BLaER1 treated with 17β-estradiol and CSF1 and Interleukin-3, amounts not matched to agents 10 nM and 100 nM (cell line): ENCODE results near the gene ELAPOR1.
"Not testable (repeated sequence)": the region's sequence is repeated elsewhere in the genome, so short reads cannot be mapped to it uniquely, and the experiment has no call there.

Experiments
- H3K27ac ChIP-seq, 11 experiments: shearing (Covaris generic); formaldehyde crosslinking; 2 replicates each; pipeline ENCODE4 v1.8.1; 2022
- H3K27me3 ChIP-seq, 11 experiments: shearing (Covaris generic); formaldehyde crosslinking; 2 replicates each; pipeline ENCODE4 v1.8.1; 2022
- H3K36me3 ChIP-seq, 11 experiments: shearing (Covaris generic); formaldehyde crosslinking; 2 replicates each; pipeline ENCODE4 v1.8.1; 2022
- H3K4me1 ChIP-seq, 10 experiments: shearing (Covaris generic); formaldehyde crosslinking; 2 replicates each; pipeline ENCODE4 v1.8.1; 2022
- H3K4me2 ChIP-seq, 11 experiments: shearing (Covaris generic); formaldehyde crosslinking; 2 replicates each; pipeline ENCODE4 v1.8.1; 2022
- H3K4me3 ChIP-seq, 10 experiments: shearing (Covaris generic); formaldehyde crosslinking; 2 replicates each; pipeline ENCODE4 v1.8.1; 2022
- H3K9ac ChIP-seq, 11 experiments: shearing (Covaris generic); formaldehyde crosslinking; 2 replicates each; pipeline ENCODE4 v1.8.1; 2022
- H3K9me3 ChIP-seq, 11 experiments: shearing (Covaris generic); formaldehyde crosslinking; replicated peaks in 1 of 11; 2 replicates each; pipeline ENCODE4 v1.8.1; 2022
- H4K20me1 ChIP-seq, 11 experiments: shearing (Covaris generic); formaldehyde crosslinking; 2 replicates each; pipeline ENCODE4 v1.8.1; 2022
- Cebpa-rat ChIP-seq, 11 experiments: shearing (Covaris generic); IDR thresholded peaks; 2 replicates each; pipeline ENCODE4 v1.8.1; 2022

The ELAPOR1 gene

GRCh38 chr1:109138358-109138757, 24.4 kb downstream of the ELAPOR1 start:
- H3K9me3 ChIP-seq: 0 out of 22 replicates have a peak, but pooled peaks cover 0 to 3% (median 0%) of the 10 kb centered on the region in 11 experiments
- peaks cover 14 to 22% (median 19%) of the 10 kb centered on the region in 10 experiments for H3K4me1 ChIP-seq
- no peaks in the 10 kb centered on the region for H3K27me3 ChIP-seq
- TF ChIP-seq Cebpa-rat (IDR thresholded peaks at IDR 0.05): no peak
- no peak overlapping the region for H3K4me3 ChIP-seq
- no peaks in the 10 kb centered on the region for H3K36me3 ChIP-seq
- no peak overlapping the region for H3K4me2 ChIP-seq
- H3K27ac ChIP-seq: no peak overlapping the region
- no peak overlapping the region for H3K9ac ChIP-seq
- no peaks in the 10 kb centered on the region for H4K20me1 ChIP-seq

GRCh38 chr1:109140392-109140791, 26.5 kb downstream of the ELAPOR1 start:
- no peak overlapping the region for H3K27ac ChIP-seq
- 0 out of 22 replicates have a peak, but pooled peaks cover 0 to 3% (median 0%) of the 10 kb centered on the region in 11 experiments for H3K9me3 ChIP-seq
- no peak for TF ChIP-seq Cebpa-rat (IDR thresholded peaks at IDR 0.05)
- H3K36me3 ChIP-seq: no peaks in the 10 kb centered on the region
- H3K27me3 ChIP-seq: no peaks in the 10 kb centered on the region
- no peak overlapping the region for H3K4me2 ChIP-seq
- H3K4me3 ChIP-seq: no peak overlapping the region
- no peaks in the 10 kb centered on the region for H4K20me1 ChIP-seq
- H3K4me1 ChIP-seq: peaks cover 0 to 2% (median 0%) of the 10 kb centered on the region in 10 experiments; a peak in 7 of 20 replicates
- H3K9ac ChIP-seq: no peak overlapping the region

GRCh38 chr1:109142260-109142659, 28.3 kb downstream of the ELAPOR1 start:
- no peaks in the 10 kb centered on the region for H3K36me3 ChIP-seq
- H3K4me2 ChIP-seq: no peak overlapping the region
- no peak overlapping the region for H3K27ac ChIP-seq
- H3K4me3 ChIP-seq: no peak overlapping the region
- TF ChIP-seq Cebpa-rat (IDR thresholded peaks at IDR 0.05): no peak
- no peaks in the 10 kb centered on the region; a peak in 1 of 20 replicates for H3K4me1 ChIP-seq
- H4K20me1 ChIP-seq: no peaks in the 10 kb centered on the region
- no peak overlapping the region for H3K9ac ChIP-seq
- H3K9me3 ChIP-seq: 0 out of 22 replicates have a peak, but pooled peaks cover 0 to 3% (median 0%) of the 10 kb centered on the region in 11 experiments
- no peaks in the 10 kb centered on the region for H3K27me3 ChIP-seq

- H3K4me3 ChIP-seq, H3K4me2 ChIP-seq, H3K9ac ChIP-seq, H3K36me3 ChIP-seq, H3K4me1 ChIP-seq, H4K20me1 ChIP-seq, H3K27ac ChIP-seq, H3K9me3 ChIP-seq, H3K27me3 ChIP-seq: not testable (repeated sequence)
These were observed 28.8 kb downstream of the ELAPOR1 start for GRCh38 chr1:109142725-109143124.

DNA sequence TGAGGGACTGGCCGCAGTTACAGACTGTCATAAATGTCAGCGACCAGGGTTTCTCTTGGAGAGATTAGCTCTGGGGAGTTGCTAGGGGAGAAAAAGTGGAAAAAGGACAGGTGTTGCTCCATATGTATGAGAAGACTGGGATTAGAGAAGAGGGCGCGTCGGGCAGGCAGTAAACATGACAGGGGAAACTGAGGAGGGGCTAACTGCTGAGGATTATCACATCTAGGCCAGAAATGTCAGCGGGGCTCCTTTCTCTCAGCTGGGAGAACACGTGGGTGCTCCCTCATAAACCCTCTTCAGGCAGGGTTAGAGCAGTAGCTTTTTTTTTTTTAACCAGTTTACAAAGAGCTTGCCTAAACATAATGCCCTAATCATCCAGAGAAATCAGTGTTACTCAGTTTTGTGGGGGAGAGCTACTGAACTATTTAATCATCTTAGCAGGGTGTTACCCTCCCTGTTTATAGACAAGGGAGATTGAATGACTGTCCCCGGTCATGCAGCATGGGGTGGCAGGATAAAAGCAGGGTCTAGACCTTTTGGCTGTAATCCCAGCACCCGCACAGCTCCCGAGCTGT, 35.2 kb downstream of the ELAPOR1 start:
- Histone ChIP-seq H3K4me3 (no peak overlapping the region), H3K4me1 (peaks cover 0 to 38% (median 18%) of the 10 kb centered on the region in 10 experiments; a peak in 17 of 20 replicates), H3K9me3 (no peaks in the 10 kb centered on the region), H3K36me3 (no peaks in the 10 kb centered on the region), H3K4me2 (no peak overlapping the region), H3K27me3 (peaks cover 0 to 7% (median 0%) of the 10 kb centered on the region in 11 experiments; a peak in 1 of 22 replicates), H3K27ac (no peak overlapping the region), H4K20me1 (no peaks in the 10 kb centered on the region), H3K9ac (no peak overlapping the region)
- no peak for TF ChIP-seq Cebpa-rat (IDR thresholded peaks at IDR 0.05)

DNA sequence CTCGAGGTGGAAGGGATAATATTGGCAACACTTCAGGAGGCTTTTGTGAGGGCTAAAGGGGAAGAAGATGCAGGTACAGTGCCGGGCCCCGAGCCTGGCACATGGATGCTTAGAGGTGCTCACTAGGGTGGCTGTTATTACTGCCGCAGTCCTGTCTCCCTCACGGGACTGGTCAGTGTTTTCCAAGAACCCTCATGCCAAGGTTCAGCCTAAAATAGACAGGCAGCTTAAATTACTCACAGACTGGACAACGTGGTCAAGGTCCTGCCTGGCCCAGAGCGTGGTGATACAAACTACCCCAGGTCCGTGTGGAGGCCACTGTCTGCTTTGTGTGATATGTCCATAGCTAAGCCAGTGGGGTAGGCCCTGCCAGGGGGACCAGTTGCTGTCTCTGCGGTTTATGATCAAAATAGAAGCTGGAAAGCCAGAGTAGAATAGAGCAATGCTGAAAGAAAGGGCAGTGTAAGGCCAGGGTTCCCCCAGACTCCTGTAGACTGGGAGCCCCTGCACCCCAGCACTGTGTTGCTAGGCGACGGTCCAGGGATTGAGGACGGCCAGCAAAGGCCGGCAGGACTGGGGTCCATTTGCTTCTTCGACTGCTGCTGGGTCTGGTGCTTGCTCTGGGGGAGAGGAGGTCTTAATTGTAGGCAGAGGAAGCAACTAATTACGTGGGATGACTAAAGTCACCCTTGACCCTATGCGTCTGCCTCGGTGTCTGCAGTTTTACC, 36.1 kb downstream of the ELAPOR1 start:
- Histone ChIP-seq H3K27ac (no peak overlapping the region), H3K27me3 (peaks cover 0 to 16% (median 0%) of the 10 kb centered on the region in 11 experiments; a peak in 5 of 22 replicates), H3K36me3 (no peaks in the 10 kb centered on the region), H3K4me2 (peak overlapping the region in 2 of 11 experiments; percentile 11 to 19; a peak in 2 of 22 replicates), H3K4me1 (peaks cover 0 to 47% (median 27%) of the 10 kb centered on the region in 10 experiments; a peak in 17 of 20 replicates), H3K9me3 (no peaks in the 10 kb centered on the region), H4K20me1 (no peaks in the 10 kb centered on the region), H3K9ac (no peak overlapping the region), H3K4me3 (no peak overlapping the region)
- no peak for TF ChIP-seq Cebpa-rat (IDR thresholded peaks at IDR 0.05)

- peaks cover 0 to 56% (median 33%) of the 10 kb centered on the region in 10 experiments; a peak in 17 of 20 replicates for H3K4me1 ChIP-seq
- H4K20me1 ChIP-seq: no peaks in the 10 kb centered on the region
- H3K9me3 ChIP-seq: no peaks in the 10 kb centered on the region
- H3K36me3 ChIP-seq: no peaks in the 10 kb centered on the region
- no peak overlapping the region for H3K9ac ChIP-seq
- H3K4me3 ChIP-seq: no peak overlapping the region
- 0 out of 22 replicates have a peak overlapping the region, but pooled peaks of 1 of the 11 experiments have one; percentile 28 for H3K27ac ChIP-seq
- H3K27me3 ChIP-seq: peaks cover 0 to 16% (median 0%) of the 10 kb centered on the region in 11 experiments; a peak in 5 of 22 replicates
- TF ChIP-seq Cebpa-rat (IDR thresholded peaks at IDR 0.05): no peak
- peak overlapping the region in 7 of 11 experiments; percentile 6 to 38 (median 20); a peak in 6 of 22 replicates for H3K4me2 ChIP-seq
These were observed 37.5 kb downstream of the ELAPOR1 start for GRCh38 chr1:109151146-109151990.

DNA sequence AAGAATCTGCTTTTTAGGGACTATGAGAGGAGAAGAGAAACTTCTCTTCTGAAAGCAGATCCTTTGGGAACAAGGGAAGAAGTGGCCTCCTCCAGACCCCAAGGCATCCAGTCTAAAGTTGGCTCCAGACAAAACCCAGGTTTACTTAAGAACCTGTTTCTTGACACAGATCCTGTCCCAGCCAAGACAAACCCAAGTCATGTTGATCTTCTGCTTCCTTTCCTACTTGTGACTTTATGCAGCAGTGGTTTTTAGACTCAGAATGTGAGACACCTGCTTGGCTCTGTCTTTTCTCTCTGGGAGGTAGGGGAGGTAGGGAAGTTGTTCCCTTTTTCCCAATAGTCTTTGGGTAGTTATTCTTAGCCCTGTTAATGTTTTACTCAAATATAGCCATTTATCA, 38.3 kb downstream of the ELAPOR1 start:
- H3K36me3 ChIP-seq: no peaks in the 10 kb centered on the region
- no peak overlapping the region for H3K9ac ChIP-seq
- TF ChIP-seq Cebpa-rat (IDR thresholded peaks at IDR 0.05): no peak
- no peak overlapping the region for H3K4me3 ChIP-seq
- H3K9me3 ChIP-seq: no peaks in the 10 kb centered on the region
- H3K4me1 ChIP-seq: peaks cover 0 to 56% (median 33%) of the 10 kb centered on the region in 10 experiments; a peak in 17 of 20 replicates
- H3K4me2 ChIP-seq: peak overlapping the region in 3 of 11 experiments; percentile 6 to 59 (median 12); a peak in 4 of 22 replicates
- no peaks in the 10 kb centered on the region; a peak in 1 of 22 replicates for H4K20me1 ChIP-seq
- H3K27ac ChIP-seq: no peak overlapping the region
- H3K27me3 ChIP-seq: peaks cover 0 to 16% (median 0%) of the 10 kb centered on the region in 11 experiments; a peak in 5 of 22 replicates
